Measurements from ENCODE around the gene TRIOBP. TPM values are rescaled to one million over a fixed set of nuclear protein-coding genes. Genes with fewer than 3 reads are reported as not detected.
"Not testable (repeated sequence)": the region's sequence is repeated elsewhere in the genome, so short reads cannot be mapped to it uniquely, and the experiment has no call there.

The TRIOBP gene
- total RNA-seq, 2 experiments from 2014 or later = 9.0 to 10.1 TPM

DNA sequence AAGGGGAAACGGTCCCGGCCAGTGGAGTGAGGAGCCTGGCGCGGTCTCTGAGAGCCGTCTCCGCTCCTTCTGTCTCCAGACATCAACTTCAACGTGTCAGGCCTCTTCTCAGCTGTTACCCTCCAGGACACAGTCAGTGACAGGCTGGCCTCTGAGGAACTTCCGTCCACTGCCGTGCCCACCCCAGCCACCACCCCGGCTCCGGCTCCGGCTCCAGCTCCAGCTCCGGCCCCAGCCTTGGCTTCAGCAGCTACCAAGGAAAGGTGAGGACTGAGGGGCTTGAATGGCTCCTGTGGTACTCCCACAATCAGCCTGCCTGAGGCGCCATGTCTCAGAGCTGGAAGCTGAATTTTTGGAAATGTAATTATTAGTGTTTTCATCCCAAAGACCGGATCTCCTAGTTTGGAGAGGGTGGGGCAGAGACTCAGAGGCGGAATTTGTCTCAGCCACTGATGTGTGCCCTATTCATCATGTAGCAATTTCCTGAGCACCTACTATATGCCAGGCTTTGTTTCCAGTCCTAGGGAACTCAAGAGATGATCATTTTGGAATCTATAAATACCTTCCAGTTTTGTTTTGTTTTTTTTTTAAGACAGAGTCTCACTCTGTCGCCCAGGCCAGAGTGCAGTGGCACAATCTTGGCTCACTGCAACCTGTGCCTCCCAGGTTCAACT is 46.2 kb upstream of the TRIOBP start:
- ATAC-seq (ENCODE audit: poor library complexity) (no peak), DNase-seq (no peak)
- no peak overlapping the region for H3K27ac ChIP-seq (ENCODE audit: low read depth in 1 of 2, low read length in 2 of 2)
- TF ChIP-seq, protein P1, sequence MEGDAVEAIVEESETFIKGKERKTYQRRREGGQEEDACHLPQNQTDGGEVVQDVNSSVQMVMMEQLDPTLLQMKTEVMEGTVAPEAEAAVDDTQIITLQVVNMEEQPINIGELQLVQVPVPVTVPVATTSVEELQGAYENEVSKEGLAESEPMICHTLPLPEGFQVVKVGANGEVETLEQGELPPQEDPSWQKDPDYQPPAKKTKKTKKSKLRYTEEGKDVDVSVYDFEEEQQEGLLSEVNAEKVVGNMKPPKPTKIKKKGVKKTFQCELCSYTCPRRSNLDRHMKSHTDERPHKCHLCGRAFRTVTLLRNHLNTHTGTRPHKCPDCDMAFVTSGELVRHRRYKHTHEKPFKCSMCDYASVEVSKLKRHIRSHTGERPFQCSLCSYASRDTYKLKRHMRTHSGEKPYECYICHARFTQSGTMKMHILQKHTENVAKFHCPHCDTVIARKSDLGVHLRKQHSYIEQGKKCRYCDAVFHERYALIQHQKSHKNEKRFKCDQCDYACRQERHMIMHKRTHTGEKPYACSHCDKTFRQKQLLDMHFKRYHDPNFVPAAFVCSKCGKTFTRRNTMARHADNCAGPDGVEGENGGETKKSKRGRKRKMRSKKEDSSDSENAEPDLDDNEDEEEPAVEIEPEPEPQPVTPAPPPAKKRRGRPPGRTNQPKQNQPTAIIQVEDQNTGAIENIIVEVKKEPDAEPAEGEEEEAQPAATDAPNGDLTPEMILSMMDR (IDR thresholded peaks at IDR 0.05) = no peak
- no peak overlapping the region for H3K4me3 ChIP-seq (ENCODE audit: low read length)
- H3K27ac Mint-ChIP-seq = no peak overlapping the region
- peaks cover 81% of the 10 kb centered on the region for H3K36me3 Mint-ChIP-seq (ENCODE audit: low read depth)
- POLR2A ChIA-PET = interaction anchor here (2.4 kb wide), 1 partner anchor 8 kb away, joined by 12 read pairs; the partner anchor contains the start of gene PDXP
- intact Hi-C loops (cut with DNase I, micrococcal nuclease) = no loop called here
- no peak overlapping the region for H3K4me3 Mint-ChIP-seq
- H3K4me1 Mint-ChIP-seq (ENCODE audit: low read depth) = no peaks in the 10 kb centered on the region
- CTCF ChIA-PET = interaction anchor here (1.4 kb wide), 1 partner anchor 31 kb away, joined by 3 read pairs; no protein-coding TSS in a partner anchor
- no peaks in the 10 kb centered on the region for H3K9me3 ChIP-seq (ENCODE audit: control insufficient read depth in 1 of 2, insufficient read depth in 1 of 2, low read length in 2 of 2)
- peaks cover 84% of the 10 kb centered on the region for H3K36me3 ChIP-seq (ENCODE audit: insufficient read depth, low read length)
- peaks cover 8% of the 10 kb centered on the region for H3K4me1 ChIP-seq (ENCODE audit: insufficient read depth, low read length)
- no peaks in the 10 kb centered on the region for H3K27me3 ChIP-seq (ENCODE audit: control insufficient read depth in 1 of 2, insufficient read depth in 2 of 2, low read length in 2 of 2)
- no peaks in the 10 kb centered on the region for H3K9me3 Mint-ChIP-seq
- no peaks in the 10 kb centered on the region for H3K27me3 Mint-ChIP-seq

DNA sequence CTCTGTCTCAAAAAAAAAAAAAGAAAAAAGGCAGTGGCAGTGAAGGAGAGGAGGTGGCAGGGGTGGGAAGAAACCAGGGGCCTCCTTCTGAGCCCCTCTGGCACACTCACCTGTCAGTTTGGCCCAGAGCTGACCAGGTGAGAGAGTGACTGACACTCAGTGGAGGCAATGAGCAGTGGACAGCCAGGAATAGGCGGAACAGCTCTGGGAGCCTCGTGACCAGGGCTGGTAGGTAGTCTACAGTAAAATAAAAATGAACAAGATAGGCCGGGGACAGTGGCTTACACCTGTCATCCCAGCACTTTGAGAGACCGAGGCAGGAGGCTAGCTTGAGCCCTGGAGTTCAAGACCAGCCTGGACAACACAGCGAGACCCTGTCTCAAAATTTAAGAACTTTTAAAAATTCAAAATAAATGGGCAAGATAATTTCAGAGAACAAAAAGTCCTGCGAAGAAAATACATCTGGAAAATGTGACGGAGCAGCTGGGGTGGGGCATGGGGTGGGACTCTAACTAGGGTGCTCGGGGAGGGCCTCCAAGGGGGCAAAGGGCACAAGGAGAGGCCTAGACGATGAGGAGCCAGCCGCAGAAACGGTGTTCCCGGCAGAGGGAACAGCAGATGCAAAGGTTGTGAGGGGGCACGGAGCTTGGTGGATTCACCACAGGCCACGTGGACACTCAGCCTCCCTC is 42.1 kb upstream of the TRIOBP start:
- intact Hi-C loops (cut with DNase I, micrococcal nuclease) = no loop called here

DNA sequence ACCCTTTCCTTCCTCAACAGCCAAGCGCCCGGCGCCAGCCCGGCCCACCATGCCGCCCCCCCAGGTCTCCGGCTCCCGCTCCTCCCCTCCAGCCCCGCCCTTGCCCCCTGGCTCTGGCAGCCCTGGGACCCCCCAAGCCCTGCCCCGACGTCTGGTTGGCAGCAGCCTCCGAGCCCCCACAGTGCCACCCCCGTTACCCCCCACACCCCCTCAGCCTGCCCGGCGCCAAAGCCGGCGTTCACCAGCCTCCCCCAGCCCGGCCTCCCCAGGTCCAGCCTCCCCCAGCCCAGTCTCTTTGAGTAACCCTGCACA is 41.6 kb upstream of the TRIOBP start:
- intact Hi-C loops (cut with DNase I, micrococcal nuclease) = no loop called here
- POLR2A ChIA-PET = interaction anchor here (0.9 to 1.3 kb wide), 3 partner anchors 12 to 20 kb away, joined by 3 read pairs; partner anchors contain the start of gene LGALS1
- Histone ChIP-seq H3K4me3 (ENCODE audit: low read length) (no peak overlapping the region), H3K27ac (ENCODE audit: low read depth in 1 of 2, low read length in 2 of 2) (no peak overlapping the region), H3K9me3 (ENCODE audit: control insufficient read depth in 1 of 2, insufficient read depth in 1 of 2, low read length in 2 of 2) (no peaks in the 10 kb centered on the region), H3K36me3 (ENCODE audit: insufficient read depth, low read length) (peaks cover 39% of the 10 kb centered on the region), H3K27me3 (ENCODE audit: control insufficient read depth in 1 of 2, insufficient read depth in 2 of 2, low read length in 2 of 2) (no peaks in the 10 kb centered on the region), H3K4me1 (ENCODE audit: insufficient read depth, low read length) (peaks cover 21% of the 10 kb centered on the region)
- peaks cover 59% of the 10 kb centered on the region for H3K36me3 Mint-ChIP-seq (ENCODE audit: low read depth)
- H3K27me3 Mint-ChIP-seq = no peaks in the 10 kb centered on the region
- CTCF ChIA-PET = no interaction called here
- H3K4me1 Mint-ChIP-seq (ENCODE audit: low read depth) = peaks cover 25% of the 10 kb centered on the region
- H3K4me3 Mint-ChIP-seq = no peak overlapping the region
- ATAC-seq (ENCODE audit: poor library complexity) = no peak
- TF ChIP-seq, protein P1 (IDR thresholded peaks at IDR 0.05) = no peak
- H3K27ac Mint-ChIP-seq = no peak overlapping the region
- no peak for DNase-seq
- H3K9me3 Mint-ChIP-seq = no peaks in the 10 kb centered on the region

More for the DNA sequence above, 42.1 kb upstream of the TRIOBP start:
- H3K4me1 Mint-ChIP-seq (ENCODE audit: low read depth) = peaks cover 20% of the 10 kb centered on the region
- no peak for DNase-seq
- ATAC-seq (ENCODE audit: poor library complexity) = no peak
- Histone ChIP-seq H3K27me3 (ENCODE audit: control insufficient read depth in 1 of 2, insufficient read depth in 2 of 2, low read length in 2 of 2) (no peaks in the 10 kb centered on the region), H3K4me1 (ENCODE audit: insufficient read depth, low read length) (peaks cover 16% of the 10 kb centered on the region), H3K27ac (ENCODE audit: low read depth in 1 of 2, low read length in 2 of 2) (no peak overlapping the region), H3K4me3 (ENCODE audit: low read length) (no peak overlapping the region), H3K36me3 (ENCODE audit: insufficient read depth, low read length) (peaks cover 44% of the 10 kb centered on the region), H3K9me3 (ENCODE audit: control insufficient read depth in 1 of 2, insufficient read depth in 1 of 2, low read length in 2 of 2) (no peaks in the 10 kb centered on the region)
- H3K9me3 Mint-ChIP-seq = no peaks in the 10 kb centered on the region
- H3K27ac Mint-ChIP-seq = no peak overlapping the region
- POLR2A ChIA-PET = interaction anchor here (0.9 to 1.3 kb wide), 3 partner anchors 12 to 21 kb away, joined by 3 read pairs; partner anchors contain the start of gene LGALS1
- CTCF ChIA-PET = no interaction called here
- TF ChIP-seq, protein P1 (IDR thresholded peaks at IDR 0.05) = no peak
- H3K4me3 Mint-ChIP-seq = no peak overlapping the region
- peaks cover 64% of the 10 kb centered on the region for H3K36me3 Mint-ChIP-seq (ENCODE audit: low read depth)
- H3K27me3 Mint-ChIP-seq = no peaks in the 10 kb centered on the region

DNA sequence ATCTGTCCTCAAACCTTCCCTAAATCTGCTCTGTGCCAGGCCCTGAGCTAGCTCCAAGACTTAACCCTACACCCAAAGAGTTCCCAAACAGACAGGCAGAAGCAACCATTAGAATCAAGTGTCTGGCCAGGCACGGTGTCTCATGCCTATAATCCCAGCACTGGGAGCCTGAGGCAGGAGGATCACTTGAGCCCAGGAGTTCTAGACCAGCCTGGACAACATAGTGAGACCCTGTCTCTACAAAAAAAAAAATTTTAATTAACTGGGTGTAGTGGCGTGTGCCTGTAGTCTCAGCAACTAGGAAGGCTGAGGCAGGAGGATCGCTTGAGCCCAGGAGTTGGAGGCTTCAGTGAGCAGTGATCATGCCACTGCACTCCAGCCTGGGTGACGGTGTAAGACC is 40.3 kb upstream of the TRIOBP start:
- H3K27ac ChIP-seq (ENCODE audit: low read depth in 1 of 2, low read length in 2 of 2); H3K27me3 Mint-ChIP-seq; DNase-seq; H3K9me3 Mint-ChIP-seq; H3K27me3 ChIP-seq (ENCODE audit: control insufficient read depth in 1 of 2, insufficient read depth in 2 of 2, low read length in 2 of 2); H3K9me3 ChIP-seq (ENCODE audit: control insufficient read depth in 1 of 2, insufficient read depth in 1 of 2, low read length in 2 of 2); ATAC-seq (ENCODE audit: poor library complexity); H3K4me3 ChIP-seq (ENCODE audit: low read length); intact Hi-C loops (cut with DNase I, micrococcal nuclease): not testable (repeated sequence)
- H3K4me1 Mint-ChIP-seq (ENCODE audit: low read depth) = peaks cover 39% of the 10 kb centered on the region
- peaks cover 49% of the 10 kb centered on the region for H3K36me3 Mint-ChIP-seq (ENCODE audit: low read depth)
- H3K27ac Mint-ChIP-seq = peak overlapping the region; percentile 64
- peaks cover 26% of the 10 kb centered on the region for H3K36me3 ChIP-seq (ENCODE audit: insufficient read depth, low read length)
- peak overlapping the region; percentile 66 for H3K4me3 Mint-ChIP-seq
- peaks cover 35% of the 10 kb centered on the region for H3K4me1 ChIP-seq (ENCODE audit: insufficient read depth, low read length)
- ChIA-PET CTCF (interaction anchor here (1.5 to 5.6 kb wide), 2 partner anchors 23 to 25 kb away, joined by 6 to 63 read pairs; no protein-coding TSS in a partner anchor), POLR2A (interaction anchor here (9.8 kb wide), 1 partner anchor 17 kb away, joined by 256 read pairs; the partner anchor contains the start of gene LGALS1)

Data from CD4-positive, alpha-beta T cell (primary cell).